Stimulated activated CD8-positive, alpha-beta memory T cell treated with anti-CD3 and anti-CD28 coated beads, Interleukin-12 subunit alpha, Interleukin-12 subunit beta, amount 100 ng/mL, for 24 hours (primary cell): Measurements from ENCODE around the gene RELL2.

Experiments used
- DNase-seq: peaks from one replicate; pipeline ENCODE4 v3.0.0-alpha.2; 2020; ENCODE audit errors: extremely low read depth

The RELL2 gene

DNA sequence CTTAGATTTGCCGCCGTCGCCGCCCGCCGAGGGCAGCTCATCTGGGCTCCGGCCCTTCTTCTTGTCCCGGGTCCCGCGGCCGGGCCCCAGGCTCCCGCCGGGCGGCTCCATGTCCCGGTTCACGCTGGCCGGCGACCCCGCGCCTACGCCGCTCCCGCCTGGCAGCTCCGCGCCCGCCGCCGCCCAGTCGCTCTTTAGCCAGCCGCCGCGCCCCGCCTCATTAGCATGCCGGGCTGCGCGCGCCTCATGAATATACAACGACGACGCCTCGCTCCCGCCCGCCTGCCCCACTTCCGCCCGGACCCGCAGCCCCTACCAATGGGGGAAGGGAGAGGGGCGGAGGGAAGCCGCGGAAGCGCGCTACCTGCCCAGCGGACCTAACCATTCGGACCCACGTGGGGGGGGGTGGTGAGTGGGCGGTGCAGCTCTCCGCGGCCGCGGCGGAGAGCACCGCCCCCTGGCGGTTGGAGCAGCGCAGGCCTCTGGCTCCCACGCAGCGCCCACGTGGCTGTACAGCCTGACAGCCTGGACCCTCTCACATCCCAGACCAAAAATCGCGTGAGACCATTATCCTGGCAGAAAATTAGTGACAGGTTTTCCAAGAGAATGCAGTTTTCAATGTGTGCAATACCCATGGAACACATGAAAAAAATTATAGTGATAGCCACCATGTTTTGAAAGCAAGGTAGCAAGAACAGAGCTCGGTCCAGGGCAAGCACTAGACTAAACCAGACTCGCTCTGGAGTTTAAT lies 17.8 kb upstream of the RELL2 start, which contains the start of gene DIAPH1:
TSS of gene DIAPH1 (minus strand) at position 197 of the 751 bp plus-strand sequence. CDS start at position 111, 86 bp downstream.
- peak; percentile 98 for DNase-seq

DNA sequence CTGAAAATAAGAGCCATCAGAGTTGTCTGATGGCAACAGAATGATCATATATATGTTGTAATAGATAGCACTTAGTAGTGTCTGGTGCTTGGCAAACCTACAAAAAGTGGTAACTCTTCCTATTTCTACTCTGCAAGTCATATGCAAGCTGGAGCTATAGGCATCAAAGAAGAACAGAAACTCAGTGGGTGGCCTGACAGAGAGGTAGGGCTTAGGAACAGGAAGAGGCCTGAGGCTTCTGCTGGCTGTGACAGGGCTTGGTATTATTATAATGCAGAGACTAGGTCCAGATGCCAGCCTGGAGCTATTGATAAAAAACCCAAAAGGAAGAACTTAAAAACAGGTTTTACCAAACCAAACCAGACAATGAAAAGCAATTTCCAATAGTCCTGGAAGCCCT lies 13.6 kb upstream of the RELL2 start:
- no peak for DNase-seq

GRCh38 chr5:141623611-141624010 lies 13.2 kb upstream of the RELL2 start:
- DNase-seq, result no peak

DNA sequence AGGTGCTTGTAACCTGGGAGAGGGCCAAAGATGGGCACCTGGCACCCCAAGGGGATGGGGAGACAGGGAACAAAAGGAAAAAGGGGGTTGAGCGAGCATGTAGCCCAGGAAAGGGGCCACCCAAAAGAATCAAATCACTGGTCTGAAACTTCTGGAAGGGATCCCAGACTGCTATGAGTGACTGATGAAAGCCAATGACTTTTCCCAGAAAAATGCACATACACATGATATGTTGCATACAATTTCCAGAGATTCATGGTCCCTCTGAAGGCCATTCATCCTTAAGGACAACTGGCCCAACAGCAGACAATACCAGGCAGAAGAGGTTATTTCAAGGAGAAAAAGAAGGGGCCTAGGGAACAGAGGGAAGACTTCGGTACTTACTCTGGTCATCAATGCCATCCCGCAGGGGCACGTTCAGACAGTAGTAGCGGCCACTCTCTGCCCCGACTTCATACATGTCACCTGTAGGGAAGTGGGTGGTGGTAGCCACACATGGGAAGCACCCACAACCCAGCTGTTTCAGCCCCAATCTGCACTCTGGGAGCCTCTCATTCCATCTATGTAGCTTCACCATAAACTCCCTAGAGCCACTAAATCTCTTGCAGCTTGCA lies 8.5 kb upstream of the RELL2 start:
- DNase-seq, result no peak

GRCh38 chr5:141630570-141631140 lies 6.1 kb upstream of the RELL2 start:
- DNase-seq, result no peak

DNA sequence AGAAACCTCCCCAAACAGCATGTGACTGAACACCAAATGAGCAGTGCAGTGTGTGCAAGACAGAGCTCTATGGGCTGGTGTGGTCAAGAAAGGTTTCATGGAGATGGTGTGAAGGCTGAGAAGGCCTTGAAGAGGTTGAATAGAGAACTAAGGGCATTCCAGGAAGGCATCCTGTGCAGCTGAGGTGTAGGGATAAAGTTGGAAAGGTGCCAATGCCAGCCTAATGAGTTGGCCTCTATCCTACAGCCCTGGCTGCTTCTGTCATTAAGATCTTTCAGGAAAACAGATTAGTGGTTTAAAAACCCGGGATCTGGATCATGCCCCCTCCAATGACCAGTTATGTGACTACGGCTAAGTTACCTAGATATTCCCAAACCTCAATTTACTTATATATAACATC lies 4.1 kb upstream of the RELL2 start:
- no peak for DNase-seq

DNA sequence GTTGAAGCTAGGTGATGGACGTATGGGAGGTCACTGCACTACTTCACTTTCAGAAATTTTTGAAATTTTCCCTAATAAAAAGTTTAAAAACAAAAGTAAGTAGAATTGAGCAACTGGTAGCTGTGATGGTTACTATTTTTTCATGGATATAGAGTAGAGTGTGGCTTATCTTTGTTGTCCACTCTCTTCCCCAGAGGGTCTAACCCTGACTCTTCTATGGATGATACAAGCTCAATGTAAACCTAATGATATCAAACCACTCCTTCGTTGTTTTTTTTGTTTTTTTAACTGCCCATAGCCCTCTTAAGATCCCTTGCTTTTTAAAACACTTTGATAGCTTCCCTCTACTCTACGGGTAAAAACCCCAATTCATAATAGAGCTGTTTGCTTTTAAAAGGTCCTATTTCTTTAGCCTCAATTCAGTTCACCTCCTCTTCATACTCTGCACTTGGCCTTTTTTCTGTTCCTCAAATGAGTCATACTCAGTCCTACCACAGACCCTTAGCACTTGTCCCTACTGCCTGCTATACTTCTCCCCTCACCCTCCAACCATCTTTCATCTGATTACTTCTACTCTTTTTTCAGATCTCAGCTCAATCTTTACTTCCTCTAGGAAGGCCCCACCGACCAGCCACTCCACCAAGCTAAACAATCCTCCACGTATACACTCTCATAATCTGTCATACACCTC lies 2.8 kb upstream of the RELL2 start:
- no peak for DNase-seq

DNA sequence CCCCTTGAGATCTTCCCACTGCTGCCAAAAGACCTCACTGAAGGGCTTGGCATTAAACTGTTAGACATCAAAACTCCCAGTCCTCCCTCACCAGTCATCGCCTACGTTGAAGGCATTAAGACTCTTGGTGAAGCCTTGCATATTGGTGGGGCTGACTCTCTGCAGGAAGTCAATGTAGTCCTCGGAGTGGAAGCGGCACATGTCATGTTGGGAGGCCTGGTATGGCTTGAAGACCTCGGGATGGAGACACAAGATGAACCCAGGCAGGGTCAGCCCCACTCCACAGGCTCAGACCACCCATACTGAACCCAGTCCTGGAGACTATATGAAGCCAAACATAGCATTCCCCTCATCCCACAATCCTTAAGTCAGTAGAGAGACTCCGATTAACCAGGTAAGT lies 2.1 kb upstream of the RELL2 start:
- no peak for DNase-seq

GRCh38 chr5:141635646-141636045 lies 1.2 kb upstream of the RELL2 start:
- no peak for DNase-seq

GRCh38 chr5:141636106-141636412 lies 738 bp upstream of the RELL2 start:
- DNase-seq, result no peak

GRCh38 chr5:141637123-141637766 lies 448 bp downstream of the RELL2 start:
- no peak for DNase-seq

GRCh38 chr5:141637767-141638419 lies 1.1 kb downstream of the RELL2 start:
- no peak for DNase-seq

- DNase-seq, result no peak
Measured at GRCh38 chr5:141638771-141639170, 2.0 kb downstream of the RELL2 start.

GRCh38 chr5:141639357-141640050 lies 2.7 kb downstream of the RELL2 start:
- DNase-seq, result no peak

GRCh38 chr5:141640051-141640415 lies 3.2 kb downstream of the RELL2 start:
- DNase-seq, result no peak

DNA sequence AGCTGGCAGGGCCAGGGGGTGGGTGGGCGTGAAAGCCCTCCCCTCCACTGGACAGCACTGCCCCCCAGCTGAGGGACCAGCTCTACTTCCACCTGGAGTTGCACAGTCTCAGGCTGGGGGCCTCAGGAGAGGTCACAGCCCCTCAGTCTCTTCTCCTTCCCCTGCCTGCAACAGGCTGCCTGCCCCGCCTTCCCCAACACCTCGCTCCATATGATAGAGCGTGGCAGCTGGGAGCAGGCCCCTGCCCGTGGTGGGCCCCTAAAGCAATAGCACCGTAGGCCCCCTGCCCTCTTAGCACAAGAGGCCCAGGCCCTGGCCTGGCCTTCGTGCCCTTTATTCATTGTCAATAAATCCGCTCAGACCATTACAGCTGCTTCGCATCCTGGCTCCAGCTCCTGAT lies 3.9 kb downstream of the RELL2 start:
- DNase-seq, result no peak

GRCh38 chr5:141641634-141642267 lies 5.0 kb downstream of the RELL2 start:
- DNase-seq, result no peak

GRCh38 chr5:141646026-141646425 lies 9.2 kb downstream of the RELL2 start:
- DNase-seq, result no peak

GRCh38 chr5:141647242-141647641 lies 10.4 kb downstream of the RELL2 start:
- no peak for DNase-seq

DNA sequence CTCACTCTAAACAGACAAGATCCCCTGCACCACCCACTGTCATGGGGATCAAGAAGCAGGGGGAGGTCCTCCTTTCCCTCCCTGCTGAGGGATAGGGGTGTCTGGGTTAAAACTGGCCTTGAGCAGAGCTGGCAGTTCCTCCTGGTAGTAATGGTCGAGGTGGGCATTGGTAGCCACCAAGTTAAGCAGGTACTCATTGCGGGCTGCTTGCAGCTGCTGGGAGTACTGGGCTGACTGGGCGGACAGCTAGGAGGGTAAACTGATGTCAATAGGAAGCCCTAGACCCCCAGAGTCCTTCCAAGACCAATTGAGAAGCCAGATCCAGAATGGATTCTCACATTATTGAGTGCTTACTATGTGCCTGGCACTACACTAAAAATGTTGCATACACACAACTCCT lies 11.1 kb downstream of the RELL2 start:
- DNase-seq, result no peak
